NT2/D1 (cell line): Measurements from ENCODE around the gene GNB3.
"Not testable (repeated sequence)": the region's sequence is repeated elsewhere in the genome, so short reads cannot be mapped to it uniquely, and the experiment has no call there.

ENCODE experiments used
- DNase-seq: peaks from one replicate; pipeline ENCODE4 v3.0.0-alpha.2; 2011; ENCODE audit warnings: low read depth, low spot score
- H3K27me3 ChIP-seq: 2 replicates; pipeline ENCODE4 v1.6.0; 2011; ENCODE audit warnings: mild to moderate bottlenecking; ENCODE audit not compliant: insufficient read length, insufficient read depth
- H3K36me3 ChIP-seq: 2 replicates; pipeline ENCODE4 v1.6.1; 2011; ENCODE audit warnings: mild to moderate bottlenecking, low read length, mixed read lengths; ENCODE audit not compliant: insufficient read depth, insufficient read length
- H3K4me1 ChIP-seq: 2 replicates; pipeline ENCODE4 v1.5.1; 2011; ENCODE audit not compliant: insufficient read depth, insufficient read length
- H3K4me3 ChIP-seq: 2 replicates; pipeline ENCODE4 v1.5.1; 2011; ENCODE audit warnings: low read depth; ENCODE audit not compliant: insufficient read length
- H3K9ac ChIP-seq: 2 replicates; pipeline ENCODE4 v1.6.0; 2011; ENCODE audit warnings: low read depth; ENCODE audit not compliant: insufficient read length
- H3K9me3 ChIP-seq: 2 replicates; pipeline ENCODE4 v1.5.1; 2011; ENCODE audit warnings: mild to moderate bottlenecking, low read length; ENCODE audit not compliant: insufficient read depth
- SUZ12 ChIP-seq: IDR thresholded peaks from 2 replicates; pipeline ENCODE4 v1.6.1; 2011; ENCODE audit not compliant: insufficient read length, insufficient read depth; ENCODE audit errors: extremely low read depth
- YY1 ChIP-seq: IDR thresholded peaks from 2 replicates; pipeline ENCODE4 v1.6.1; 2011; ENCODE audit not compliant: insufficient read length, insufficient read depth
- ZNF274 ChIP-seq: IDR thresholded peaks from 2 replicates; pipeline ENCODE4 v1.6.1; 2011; ENCODE audit warnings: mild to moderate bottlenecking, low read depth, low read length

Gene GNB3

DNA sequence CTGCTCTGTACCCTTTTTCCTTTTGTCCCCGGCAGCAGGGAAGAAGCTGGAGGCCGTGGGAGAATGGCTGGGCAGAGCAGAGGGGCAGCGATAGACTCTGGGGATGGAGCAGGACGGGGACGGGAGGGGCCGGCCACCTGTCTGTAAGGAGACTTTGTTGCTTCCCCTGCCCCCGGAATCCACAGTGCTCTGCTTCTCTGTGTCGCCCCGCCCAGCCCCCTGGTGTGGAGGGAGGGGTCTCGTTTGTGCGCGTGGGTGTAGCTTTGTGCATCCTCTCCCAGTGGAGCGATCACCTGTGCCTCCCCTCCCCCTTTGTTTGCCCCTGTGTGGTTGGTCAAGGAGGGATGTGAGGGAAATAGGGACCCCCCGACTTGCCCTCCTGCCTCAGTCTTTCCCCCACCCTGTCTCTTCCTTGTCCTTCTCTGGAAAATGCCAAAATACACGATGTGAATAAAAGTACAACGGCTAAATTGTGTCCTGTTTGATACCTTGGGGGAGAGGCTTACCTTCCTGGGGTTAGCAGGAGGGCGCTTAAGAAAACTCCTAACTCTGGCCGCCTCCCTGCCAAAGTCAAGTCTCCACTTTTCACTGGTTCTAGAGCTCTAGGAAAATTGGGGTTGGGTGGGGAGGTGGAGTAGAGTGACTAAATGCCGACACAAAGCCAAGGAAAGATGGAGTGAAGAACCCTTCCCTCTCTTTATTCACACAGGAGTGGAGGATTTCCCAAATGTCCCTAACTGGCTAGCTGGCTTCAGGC is 25.6 kb downstream of the GNB3 start:
- Histone ChIP-seq H3K4me1 (peaks cover 31% of the 10 kb centered on the region), H3K4me3 (peak overlapping the region; percentile 35), H3K9ac (peak overlapping the region; percentile 67), H3K27me3 (no peaks in the 10 kb centered on the region), H3K9me3 (no peaks in the 10 kb centered on the region), H3K36me3 (peaks cover 86% of the 10 kb centered on the region)
- no peak for DNase-seq
- TF ChIP-seq YY1 (no peak), SUZ12 (no peak), ZNF274 (no peak)

DNA sequence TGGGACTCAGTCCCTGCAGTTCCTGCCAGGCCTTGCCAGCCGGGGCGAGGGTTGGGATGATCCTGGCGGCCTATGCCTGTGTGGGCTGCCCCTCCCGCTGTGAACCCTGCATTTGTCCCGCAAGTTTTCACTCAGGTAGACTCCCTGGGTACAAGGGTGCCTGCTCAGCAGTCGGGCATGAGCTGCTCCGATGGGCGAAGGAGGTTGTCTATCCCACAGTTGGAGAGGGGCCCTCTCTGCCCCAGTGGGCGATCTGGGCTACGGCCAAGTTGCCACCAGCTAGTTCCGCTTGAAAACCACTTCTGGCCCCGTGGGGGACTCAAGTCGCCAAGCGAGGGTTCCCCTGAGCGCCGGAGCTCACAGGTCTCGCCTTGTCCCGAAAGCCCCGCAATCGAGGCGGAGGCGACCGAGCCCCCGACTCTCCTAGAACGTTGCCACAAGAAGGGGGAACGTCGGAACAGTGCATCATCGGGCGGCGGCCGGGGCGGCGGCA is 26.2 kb downstream of the GNB3 start:
- TF ChIP-seq YY1 (no peak), ZNF274 (no peak), SUZ12 (no peak)
- H3K9ac ChIP-seq, result peak overlapping the region; percentile 67
- H3K4me3 ChIP-seq, result peak overlapping the region; percentile 35
- no peaks in the 10 kb centered on the region for H3K9me3 ChIP-seq
- H3K36me3 ChIP-seq, result peaks cover 86% of the 10 kb centered on the region
- peaks cover 37% of the 10 kb centered on the region for H3K4me1 ChIP-seq
- H3K27me3 ChIP-seq, result no peaks in the 10 kb centered on the region
- no peak for DNase-seq

DNA sequence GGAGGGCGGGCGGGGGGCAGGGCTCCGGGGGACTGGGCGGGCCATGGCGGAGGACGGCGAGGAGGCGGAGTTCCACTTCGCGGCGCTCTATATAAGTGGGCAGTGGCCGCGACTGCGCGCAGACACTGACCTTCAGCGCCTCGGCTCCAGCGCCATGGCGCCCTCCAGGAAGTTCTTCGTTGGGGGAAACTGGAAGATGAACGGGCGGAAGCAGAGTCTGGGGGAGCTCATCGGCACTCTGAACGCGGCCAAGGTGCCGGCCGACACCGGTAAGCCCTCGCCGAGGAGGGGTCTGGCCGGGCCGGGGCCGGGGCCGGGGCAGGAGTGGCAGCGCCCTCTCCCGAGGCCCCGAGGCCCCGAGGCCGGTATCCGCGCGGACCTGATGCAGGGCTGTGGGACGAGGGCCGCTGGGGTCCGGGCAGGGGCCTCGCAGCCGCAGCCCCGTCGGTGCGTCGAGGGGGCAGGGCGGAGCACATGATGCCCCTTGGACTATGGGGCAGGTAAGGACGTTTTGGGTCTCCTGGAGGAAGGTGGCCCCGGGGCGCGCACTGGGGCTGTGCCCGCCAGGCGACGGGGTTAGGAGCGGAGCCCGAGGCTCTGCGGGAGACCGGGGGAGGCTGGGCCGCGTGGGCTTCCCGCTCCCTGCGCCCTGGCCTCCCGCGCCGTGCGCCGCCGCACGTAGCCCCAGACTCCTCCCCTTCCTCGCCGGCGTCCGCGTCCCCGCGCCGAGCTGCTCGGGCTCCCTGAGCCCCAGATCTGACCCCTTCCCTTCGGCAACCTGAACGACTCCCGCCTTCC is 26.9 kb downstream of the GNB3 start, which contains the start of gene TPI1:
TPI1 (plus strand) TSS at position 119 of the 798 bp plus-strand sequence; CDS start at position 155, 36 bp downstream.
- Histone ChIP-seq H3K4me1 (peaks cover 38% of the 10 kb centered on the region), H3K27me3 (no peaks in the 10 kb centered on the region), H3K4me3 (peak within 1 kb of the TSS; percentile 97), H3K9me3 (no peaks in the 10 kb centered on the region), H3K9ac (peak within 1 kb of the TSS; percentile 97), H3K36me3 (peaks cover 83% of the 10 kb centered on the region)
- DNase-seq, result peak; percentile 81
- peak; percentile 37 for TF ChIP-seq YY1
- no peak for TF ChIP-seq ZNF274

- TF ChIP-seq YY1, result no peak
- no peak for TF ChIP-seq SUZ12
- no peak for TF ChIP-seq ZNF274
- Histone ChIP-seq H3K27me3 (no peaks in the 10 kb centered on the region), H3K9me3 (no peaks in the 10 kb centered on the region), H3K9ac (peak overlapping the region; percentile 97), H3K36me3 (peaks cover 74% of the 10 kb centered on the region), H3K4me3 (peak overlapping the region; percentile 97), H3K4me1 (peaks cover 38% of the 10 kb centered on the region)
- no peak for DNase-seq
Observed at GRCh38 chr12:6868211-6869048, 27.7 kb downstream of the GNB3 start.

GRCh38 chr12:6869049-6870021 is 28.6 kb downstream of the GNB3 start:
- Histone ChIP-seq H3K9ac (peak overlapping the region; percentile 97), H3K9me3 (no peaks in the 10 kb centered on the region), H3K4me1 (peaks cover 38% of the 10 kb centered on the region), H3K4me3 (peak overlapping the region; percentile 97), H3K36me3 (peaks cover 65% of the 10 kb centered on the region), H3K27me3 (no peaks in the 10 kb centered on the region)
- TF ChIP-seq YY1 (no peak), SUZ12 (no peak), ZNF274 (no peak)
- peak; percentile 99 for DNase-seq

DNA sequence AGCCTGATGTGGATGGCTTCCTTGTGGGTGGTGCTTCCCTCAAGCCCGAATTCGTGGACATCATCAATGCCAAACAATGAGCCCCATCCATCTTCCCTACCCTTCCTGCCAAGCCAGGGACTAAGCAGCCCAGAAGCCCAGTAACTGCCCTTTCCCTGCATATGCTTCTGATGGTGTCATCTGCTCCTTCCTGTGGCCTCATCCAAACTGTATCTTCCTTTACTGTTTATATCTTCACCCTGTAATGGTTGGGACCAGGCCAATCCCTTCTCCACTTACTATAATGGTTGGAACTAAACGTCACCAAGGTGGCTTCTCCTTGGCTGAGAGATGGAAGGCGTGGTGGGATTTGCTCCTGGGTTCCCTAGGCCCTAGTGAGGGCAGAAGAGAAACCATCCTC is 29.6 kb downstream of the GNB3 start:
- Histone ChIP-seq H3K4me1 (peaks cover 41% of the 10 kb centered on the region), H3K9ac (peak overlapping the region; percentile 99), H3K36me3 (peaks cover 56% of the 10 kb centered on the region)
- not testable (repeated sequence) for DNase-seq, H3K27me3 ChIP-seq, H3K9me3 ChIP-seq, H3K4me3 ChIP-seq
